HG03457 (cell line): ENCODE measurements around the gene DDX10.

ENCODE experiments used
- ATAC-seq: cut with Tn5 transposase; IDR thresholded peaks from one replicate; pipeline ENCODE4 v1.9.1; 2021; ENCODE audit warnings: moderate number of reproducible peaks; ENCODE audit not compliant: unreplicated experiment

DDX10 gene

DNA sequence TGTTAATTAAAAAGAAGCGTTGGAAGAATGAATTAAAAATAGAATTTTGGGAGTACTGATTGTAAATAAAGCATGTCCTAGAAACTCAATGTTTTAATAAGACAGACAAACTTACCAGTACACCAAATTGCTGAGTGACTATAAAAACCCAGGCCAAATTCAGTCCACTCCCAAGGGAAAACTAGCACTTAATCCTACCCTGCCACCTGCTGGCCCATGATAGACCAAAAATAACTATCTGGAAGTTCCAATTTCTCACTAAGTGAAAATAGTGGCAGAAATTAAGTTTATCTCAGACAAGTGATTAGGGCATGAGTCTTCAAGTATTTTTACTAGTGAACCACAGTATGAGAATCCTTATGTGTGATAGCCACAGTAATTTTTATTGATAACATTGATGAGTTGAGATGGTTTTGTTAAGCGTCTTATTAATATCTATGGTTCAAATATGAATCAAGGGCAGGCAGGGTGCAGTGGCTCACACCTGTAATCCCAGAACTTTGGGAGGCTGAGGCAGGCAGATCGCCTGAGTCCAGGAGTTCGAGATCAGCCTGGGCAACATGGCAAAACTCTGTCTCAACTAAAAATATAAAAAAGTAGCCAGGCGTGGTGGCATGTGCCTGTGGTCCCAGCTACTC lies 9.8 kb upstream of the DDX10 start:
- ATAC-seq = no peak

DNA sequence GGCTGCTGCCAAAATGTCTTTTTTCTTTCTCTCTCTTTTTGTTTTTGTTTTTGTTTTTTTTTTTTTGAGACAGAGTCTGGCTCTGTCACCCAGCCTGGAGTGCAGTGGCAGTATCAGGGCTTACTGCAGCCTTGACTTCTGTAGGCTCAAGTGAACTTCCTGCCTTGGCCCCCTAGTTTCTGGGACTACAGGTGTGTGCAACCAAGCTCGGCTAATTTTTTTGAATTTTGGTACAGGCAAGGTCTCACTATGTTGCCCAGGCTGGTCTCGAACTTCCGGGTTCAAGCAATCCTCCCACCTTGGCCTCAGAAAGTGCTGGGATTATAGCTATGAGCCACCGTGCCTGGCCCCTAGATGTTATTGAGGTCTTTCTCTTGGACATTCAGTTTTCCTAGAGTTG lies 2.2 kb upstream of the DDX10 start:
- ATAC-seq = no peak

- peak; percentile 32 for ATAC-seq
These were observed 1.6 kb upstream of the DDX10 start for GRCh38 chr11:108663154-108663877.

- no peak for ATAC-seq
These were observed 1.5 kb downstream of the DDX10 start for GRCh38 chr11:108666373-108666772.

GRCh38 chr11:108669286-108669685 lies 4.4 kb downstream of the DDX10 start:
- no peak for ATAC-seq

DNA sequence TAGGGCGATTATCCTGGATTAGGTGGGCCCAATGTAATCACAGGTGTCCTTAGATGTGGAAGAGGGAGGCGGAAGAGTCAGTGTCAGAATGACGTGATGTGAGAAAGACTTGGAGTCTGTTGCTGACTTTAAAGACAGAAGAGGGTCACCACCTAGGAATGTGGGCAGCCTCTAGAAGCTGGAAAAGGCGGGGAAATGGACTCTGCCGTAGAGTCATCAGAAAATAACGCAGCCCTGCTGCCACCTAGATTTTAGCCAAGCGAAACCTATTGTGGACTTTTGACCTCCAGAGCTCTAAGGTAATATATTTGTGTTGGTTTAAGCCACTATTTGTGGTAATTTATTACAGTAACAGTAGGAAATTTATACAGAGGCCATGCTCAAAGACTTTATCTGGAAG lies 4.8 kb downstream of the DDX10 start:
- ATAC-seq = no peak

- no peak for ATAC-seq
These were observed 5.6 kb downstream of the DDX10 start for GRCh38 chr11:108670451-108670850.

GRCh38 chr11:108672113-108672512 lies 7.2 kb downstream of the DDX10 start:
- no peak for ATAC-seq

DNA sequence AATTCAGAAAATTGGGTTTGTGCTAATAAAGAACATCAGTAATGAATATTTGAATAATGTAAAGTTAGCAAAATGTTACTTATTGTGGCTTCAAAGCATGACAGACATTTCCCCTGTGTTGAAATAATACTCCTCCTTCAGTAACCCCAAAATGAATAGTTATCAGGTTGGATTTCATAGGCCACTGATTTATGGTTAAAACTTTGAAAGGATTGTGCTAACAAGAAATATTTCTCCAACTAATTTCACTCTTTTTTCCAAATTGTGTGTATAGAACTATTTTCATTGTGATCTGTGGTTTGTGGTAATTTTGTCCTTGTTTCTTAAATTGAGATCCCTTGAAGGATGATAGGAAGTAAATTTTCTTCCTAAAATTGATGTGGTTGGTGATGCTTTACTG lies 7.9 kb downstream of the DDX10 start:
- no peak for ATAC-seq

- no peak for ATAC-seq
These were observed 14.2 kb downstream of the DDX10 start for GRCh38 chr11:108679045-108679444.

DNA sequence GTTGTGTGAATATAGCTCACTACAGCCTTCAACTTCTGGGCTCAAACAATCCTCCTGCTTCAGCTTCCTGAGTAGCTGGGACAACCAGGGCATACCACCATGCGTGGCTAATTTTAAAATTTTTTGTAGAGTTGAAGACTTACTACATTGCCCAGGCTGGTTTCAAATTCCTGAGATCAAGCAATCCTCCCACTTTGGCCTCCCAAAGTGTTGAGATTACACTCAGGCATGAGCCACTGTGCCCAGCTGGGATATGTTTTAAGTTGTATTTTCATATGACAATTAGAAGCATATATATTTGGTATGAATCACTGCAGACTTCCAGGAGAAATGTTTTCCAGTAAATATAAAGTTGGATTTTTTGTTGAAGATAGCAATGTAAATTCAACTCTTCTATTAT lies 15.4 kb downstream of the DDX10 start:
- ATAC-seq = no peak

DNA sequence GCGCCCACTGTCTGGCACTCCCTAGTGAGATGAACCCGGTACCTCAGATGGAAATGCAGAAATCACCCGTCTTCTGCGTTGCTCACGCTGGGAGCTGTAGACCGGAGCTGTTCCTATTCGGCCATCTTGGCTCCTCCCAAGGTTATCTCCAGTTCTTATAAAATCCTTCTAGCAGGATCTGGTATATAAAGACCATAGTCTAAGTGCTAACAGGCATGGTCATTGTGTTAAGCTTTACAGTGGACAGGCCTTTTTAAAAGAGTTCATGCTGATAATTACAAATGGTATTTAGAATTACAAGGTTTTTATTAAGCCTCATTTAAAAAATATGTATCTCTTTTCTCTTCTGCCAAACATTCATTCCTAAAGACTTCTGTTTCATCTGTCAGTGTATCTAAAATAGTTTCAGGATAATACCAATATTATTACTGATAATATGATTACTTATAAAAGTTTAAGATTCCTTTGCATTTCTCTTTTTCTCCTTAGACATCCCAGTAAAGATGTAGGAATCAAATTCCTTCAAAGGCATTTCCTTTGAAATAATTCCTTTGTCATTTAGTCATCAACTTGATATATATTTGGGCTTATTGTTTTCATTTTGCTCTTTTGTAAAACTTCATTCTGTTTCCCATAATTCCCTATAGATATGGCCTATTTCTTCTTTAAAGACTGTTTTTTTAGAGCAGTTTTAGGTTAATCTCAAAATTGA lies 20.7 kb downstream of the DDX10 start:
- no peak for ATAC-seq

- ATAC-seq = no peak
These were observed 29.0 kb downstream of the DDX10 start for GRCh38 chr11:108693852-108694251.

GRCh38 chr11:108694846-108695245 lies 30.0 kb downstream of the DDX10 start:
- no peak for ATAC-seq

GRCh38 chr11:108697872-108698473 lies 33.1 kb downstream of the DDX10 start:
- ATAC-seq = peak; percentile 48

- ATAC-seq = peak; percentile 84
These were observed 34.2 kb downstream of the DDX10 start for GRCh38 chr11:108698844-108699642.

DNA sequence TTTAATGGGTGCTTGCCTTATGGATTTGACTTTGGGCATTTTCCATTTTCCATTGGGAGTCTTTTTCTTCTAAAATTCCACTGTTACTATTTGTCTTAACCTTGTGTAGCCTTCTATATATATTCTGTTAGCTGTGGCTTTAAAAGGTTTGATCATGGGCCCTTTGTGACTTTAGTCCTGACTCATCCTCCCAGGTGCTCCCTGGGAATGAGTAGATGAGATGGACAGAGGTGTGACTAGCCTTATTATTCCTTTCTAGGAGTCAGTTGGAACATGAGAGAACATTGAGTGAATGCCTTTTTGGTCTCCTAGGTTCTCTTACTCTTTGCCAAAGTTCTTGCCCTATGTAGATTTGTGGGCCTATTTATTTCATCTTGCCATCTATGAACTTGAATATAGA lies 39.0 kb downstream of the DDX10 start:
- no peak for ATAC-seq

GRCh38 chr11:108705061-108705460 lies 40.2 kb downstream of the DDX10 start:
- ATAC-seq = no peak

DNA sequence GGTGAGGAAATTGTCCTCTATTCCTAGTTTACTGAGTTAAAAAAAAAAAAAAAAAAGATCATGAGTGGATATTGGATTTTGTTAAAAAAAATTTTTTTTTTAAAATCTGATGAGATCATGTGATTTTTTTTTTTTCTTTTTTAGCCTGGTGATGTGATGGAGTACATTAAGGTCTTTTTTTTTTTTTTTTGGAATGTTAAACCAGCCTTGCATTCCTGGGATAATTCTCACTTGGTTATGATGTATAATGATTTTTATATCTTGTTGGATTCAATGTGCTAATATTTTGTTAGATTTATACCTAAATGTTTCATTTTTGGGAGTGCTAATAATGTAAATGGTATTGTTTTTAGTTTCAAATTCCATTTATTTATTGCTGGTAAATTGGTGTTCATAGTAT lies 43.3 kb downstream of the DDX10 start:
- no peak for ATAC-seq

- no peak for ATAC-seq
These were observed 44.9 kb downstream of the DDX10 start for GRCh38 chr11:108709741-108710140.
